NK-92 (cell line): Measurements from ENCODE around the gene RPS23.
"Not testable (repeated sequence)": the region's sequence is repeated elsewhere in the genome, so short reads cannot be mapped to it uniquely, and the experiment has no call there.

Source experiments
- DNase-seq: peaks from one replicate; lab custom pipeline; 2025; ENCODE audit not compliant: unreplicated experiment; lab: John Stamatoyannopoulos, UW

The RPS23 gene

DNA sequence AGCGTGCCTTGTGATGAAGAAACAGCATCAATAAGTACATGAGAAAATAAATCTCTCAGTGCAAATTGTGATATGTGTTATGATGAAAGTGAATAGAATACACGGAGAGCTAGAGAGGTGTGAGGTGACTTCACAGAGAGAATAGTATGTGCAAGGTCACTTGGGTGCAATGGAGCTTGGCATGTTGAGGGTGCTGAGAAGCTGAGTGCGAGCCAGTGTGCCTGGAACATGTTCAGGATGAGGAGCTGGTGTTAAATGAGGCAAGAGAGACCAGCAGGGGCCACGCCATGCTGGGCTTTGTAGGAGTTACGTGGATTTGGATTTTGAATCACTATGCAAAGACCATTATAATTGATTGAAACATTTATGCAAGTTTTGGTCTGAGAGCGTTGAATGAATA is 12.8 kb upstream of the RPS23 start:
- no peak for DNase-seq

DNA sequence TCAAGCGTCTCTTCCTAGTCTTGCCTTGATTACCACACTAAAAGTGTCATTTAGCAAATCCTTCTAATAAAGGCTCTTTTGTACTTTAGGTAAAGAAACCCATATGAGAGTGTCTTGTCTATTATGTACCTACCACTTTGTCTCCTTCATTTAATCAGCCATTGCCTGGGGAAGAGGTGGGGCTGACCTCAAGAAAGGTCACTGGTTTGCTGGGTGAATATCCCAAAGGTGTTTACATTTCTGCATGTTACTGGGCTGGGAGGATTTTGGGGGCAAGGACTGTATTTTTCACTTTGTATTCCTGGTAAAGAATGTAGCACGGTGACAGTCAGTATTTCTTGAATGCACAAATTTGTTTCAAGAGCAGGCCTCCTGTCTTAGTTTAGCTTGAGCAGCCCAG is 11.9 kb upstream of the RPS23 start:
- DNase-seq = no peak

DNA sequence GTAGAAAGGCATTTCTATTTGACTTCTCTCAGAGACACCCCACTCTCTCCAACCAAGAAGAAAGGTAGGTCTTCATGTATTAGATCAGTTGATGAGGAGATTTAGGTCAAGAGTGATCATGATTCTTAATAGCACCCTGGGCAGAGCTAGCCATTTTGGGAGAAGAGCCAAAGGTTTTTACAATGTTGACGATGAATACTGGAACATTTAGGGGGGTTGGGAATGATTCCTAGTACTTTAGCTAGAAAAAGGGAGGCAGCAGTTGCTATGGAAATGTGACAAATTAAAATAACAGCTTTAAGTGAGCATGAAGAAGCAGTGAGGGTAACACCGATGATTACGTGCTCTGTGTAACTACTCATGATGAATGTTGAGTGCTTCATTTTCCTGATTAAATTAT is 9.5 kb upstream of the RPS23 start:
- no peak for DNase-seq

DNA sequence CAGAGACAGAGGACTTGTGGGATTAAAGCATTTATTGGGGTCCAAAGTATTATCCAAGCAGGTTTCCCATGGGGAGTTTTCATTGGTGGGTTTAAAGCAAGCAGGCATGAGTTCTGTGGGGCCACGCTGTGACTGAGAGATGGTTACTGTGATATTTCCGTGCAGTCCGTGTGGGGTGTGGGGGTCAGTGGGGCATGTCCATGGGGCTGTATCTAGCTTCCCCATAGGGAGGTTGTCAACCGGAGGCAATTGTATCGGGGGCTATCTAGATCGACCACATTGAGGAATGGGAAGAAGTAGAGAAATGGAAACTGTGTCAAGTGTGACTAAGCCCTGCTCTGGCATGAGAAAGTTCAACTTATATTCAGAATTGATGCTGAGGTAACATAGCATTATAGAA is 7.1 kb upstream of the RPS23 start:
- no peak for DNase-seq

DNA sequence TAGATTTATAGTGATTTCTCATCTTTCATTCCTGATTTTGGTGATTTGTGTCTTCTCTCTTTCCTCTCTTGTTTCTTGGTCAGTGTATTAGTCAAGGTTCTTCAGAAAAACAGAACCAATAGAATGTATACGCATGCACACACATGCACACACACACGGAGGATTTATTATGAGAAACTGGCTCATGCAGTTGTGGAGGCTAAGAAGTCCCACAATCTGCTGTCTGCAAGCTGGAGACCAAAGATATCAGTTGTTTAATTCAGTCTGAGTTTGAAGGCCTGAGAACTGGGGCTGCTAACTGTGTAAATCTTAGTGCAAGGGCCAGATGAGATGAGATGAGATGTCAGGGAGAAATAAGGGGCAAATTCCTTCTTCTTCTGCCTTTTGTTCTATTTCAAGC is 5.7 kb upstream of the RPS23 start:
- DNase-seq = no peak

DNA sequence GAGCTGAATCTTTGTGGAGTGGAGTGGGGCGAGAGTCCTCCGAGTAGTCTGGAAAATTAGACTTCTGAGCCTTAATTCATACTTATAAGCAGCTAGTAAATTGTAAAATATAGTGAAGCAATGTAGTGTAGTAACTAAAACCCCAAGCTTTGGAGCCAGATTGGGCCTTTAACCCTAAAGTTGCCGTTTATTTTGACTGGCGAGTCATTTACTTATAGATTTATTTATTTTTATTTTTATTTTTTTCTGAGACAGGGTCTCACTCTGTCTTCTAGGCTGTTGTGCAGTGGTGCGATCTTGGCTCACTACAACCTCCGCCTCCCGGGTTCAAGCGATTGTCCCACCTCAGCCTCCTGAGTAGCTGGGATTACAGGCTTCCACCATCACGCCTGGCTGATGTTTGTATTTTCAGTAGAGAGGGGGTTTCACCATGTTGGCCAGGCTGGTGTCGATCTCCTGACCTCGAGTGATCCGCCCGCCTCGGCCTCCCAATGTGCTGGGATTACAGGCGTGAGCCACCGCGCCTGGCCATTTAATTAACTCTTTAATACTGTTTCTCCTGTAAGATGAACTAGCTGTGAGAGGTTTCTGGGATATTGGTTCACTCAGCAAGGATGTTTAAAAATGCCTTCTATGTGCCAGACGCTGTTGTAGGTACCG is 687 bp upstream of the RPS23 start:
- no peak for DNase-seq

DNA sequence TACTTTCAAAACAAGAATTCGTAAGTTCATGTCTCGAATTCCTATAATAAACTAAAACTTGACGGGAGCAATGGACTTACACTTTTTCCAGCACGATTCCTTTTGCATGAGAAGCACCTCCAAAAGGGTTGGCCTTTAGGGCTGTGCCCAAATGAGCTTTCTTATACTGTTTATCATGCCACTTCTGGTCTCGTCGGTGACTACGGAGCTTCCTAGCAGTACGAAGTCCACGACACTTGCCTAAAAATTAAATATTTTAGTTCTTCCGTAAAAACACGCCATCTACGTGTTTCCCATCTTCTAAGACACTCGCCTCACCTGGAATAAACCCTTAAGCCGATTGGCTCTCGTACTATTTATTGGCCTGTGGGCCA is 554 bp downstream of the RPS23 start:
- DNase-seq = no peak

DNA sequence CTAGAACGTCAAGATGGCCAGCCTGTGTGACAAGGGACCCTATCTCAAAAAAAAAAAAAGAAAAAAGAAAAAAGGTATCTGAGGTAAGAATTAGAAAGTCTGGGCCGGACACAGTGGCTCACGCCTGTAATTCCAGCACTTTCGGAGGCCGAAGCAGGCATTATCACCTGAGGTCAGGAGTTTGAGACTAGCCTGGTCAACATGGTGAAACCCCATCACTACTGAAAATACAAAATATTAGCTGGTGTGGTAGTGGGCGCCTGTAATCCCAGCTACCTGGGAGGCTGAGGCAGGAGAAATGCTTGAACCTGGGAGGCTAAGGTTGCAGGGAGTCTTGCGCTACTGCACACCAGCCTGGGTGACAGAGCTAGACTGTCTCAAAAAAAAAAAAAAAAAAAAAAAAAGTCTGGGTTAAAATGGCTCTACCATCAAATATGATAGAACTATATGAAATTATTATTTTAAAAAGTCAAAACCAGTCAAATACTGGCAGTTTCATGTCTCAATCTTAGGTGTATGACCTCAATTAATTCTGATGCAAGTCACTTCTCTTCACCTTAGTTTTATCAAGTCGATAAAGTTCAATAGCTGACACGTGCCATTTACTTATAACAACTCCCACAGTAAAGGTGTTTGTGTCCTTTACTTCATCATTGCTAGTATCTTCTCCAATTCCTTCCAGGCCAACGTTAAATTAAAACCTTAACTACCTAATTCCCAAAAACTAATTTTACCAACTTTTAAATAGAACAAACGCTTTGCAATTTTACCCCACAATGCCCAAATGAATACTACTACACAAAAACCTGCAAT is 1.1 kb downstream of the RPS23 start:
- DNase-seq = no peak

DNA sequence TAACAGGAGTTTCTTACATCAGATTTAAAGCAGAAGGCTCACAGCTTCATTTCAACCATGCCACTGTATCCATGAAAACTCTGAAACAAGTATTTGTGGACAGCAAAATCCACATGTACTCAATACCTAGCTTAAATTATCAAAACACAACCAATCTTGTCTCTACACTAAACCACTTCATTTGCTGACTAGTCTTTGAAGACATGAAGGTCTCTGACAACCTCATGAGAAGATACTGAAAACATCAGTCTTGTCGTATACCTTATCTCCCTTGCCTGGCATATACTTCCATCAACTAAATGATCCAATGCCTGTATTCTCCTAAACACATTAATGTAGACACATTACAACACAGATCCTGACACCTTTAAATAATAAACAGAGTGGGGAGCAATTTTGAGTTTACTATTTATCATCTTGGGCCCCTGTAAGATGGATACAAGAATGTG is 2.9 kb downstream of the RPS23 start:
- DNase-seq = no peak

DNA sequence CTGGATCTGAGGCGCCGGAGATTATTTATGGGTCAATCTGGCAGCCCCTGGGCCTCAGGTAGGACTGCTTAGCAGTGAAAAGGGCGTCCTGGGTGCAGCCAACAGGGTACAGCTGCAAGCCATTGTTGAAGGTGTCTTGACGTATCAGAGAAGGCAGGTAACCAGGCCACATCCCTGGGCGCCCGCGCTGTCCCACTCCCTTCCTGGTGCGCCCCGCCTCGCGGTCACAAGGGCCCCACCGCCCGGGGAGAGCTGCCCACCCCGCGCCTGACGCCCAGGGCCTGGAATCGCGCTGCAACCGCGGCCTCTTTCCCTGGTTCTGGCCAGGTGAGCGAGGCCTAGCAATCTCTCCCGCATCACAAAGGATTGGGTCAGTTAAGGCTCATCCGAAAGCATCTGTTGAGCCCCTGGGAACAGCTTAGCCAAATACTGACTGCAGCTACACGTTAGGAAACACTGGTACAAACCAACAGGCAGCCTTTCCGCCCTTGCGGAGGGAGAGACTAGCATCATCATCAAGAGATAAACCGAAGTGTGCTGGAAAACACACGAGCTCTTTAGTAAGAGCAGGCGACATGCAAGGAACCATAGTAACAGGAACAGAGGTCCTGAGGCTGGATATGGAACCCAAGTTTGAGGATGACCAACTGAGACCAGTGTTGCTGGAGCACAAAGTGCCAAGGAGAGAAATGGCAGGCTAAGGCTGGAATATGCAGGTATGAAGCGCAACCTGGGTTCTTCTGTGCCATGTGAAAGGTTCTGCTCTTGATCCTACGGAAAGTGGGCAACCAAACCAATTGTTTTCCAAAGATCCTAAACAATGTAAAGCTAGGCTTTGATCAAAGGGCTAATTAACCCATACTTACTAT is 3.6 kb downstream of the RPS23 start:
- no peak for DNase-seq

DNA sequence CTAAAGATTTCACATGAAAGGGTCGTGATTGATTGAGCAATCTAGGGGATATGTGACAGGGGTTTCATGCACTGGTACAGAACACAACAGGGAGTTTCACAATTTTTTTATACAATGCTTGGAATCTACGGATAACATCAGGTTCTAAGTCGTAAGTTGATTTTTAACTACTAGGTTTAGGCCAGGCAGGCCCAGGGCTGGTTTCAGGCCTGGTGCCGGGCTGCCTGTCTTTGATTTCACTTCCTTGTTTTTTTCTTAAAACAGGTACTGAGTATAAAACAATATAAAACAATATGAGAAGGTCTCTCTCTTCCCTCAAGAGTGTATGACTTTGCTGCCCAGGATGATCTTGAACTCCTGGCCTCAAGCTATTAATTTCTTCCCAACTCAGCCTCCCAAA is 4.7 kb downstream of the RPS23 start:
- DNase-seq = not testable (repeated sequence)

DNA sequence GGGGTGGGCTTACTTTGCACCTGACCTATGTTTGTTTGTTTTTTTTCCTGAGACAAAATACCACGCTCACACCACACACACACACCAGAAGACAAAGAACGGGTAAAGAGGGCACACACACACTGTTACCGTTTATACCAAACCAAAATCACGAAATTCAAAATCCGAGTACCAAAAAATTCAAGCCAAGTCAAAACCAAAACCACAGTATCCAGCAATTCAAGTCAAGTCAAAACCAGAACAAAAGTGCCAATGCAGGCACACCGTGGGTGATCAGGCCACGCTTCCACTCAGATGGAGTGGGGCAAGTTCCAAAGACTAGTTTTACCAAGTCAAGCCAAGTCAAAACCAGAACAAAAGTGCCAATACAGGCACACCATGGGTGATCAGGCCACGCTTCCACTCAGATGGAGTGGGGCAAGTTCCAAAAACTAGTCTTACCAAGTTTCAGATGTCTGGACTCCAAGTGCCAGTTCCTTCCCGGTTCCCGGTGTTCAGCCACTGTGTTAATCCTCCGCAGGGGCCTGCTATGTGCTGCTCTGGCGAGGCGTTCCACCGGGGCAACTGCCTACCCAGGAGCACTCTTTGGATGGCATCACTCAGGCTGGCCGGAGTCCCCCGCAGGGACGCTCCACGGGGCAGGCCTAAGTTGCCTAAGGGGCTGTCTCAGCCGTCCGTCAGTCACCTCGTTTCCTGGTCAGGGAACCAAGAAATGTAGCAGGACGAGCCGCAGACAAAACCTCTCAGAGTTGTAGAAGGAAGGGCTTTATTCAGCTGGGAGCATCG is 5.4 kb downstream of the RPS23 start:
- DNase-seq = not testable (repeated sequence)

DNA sequence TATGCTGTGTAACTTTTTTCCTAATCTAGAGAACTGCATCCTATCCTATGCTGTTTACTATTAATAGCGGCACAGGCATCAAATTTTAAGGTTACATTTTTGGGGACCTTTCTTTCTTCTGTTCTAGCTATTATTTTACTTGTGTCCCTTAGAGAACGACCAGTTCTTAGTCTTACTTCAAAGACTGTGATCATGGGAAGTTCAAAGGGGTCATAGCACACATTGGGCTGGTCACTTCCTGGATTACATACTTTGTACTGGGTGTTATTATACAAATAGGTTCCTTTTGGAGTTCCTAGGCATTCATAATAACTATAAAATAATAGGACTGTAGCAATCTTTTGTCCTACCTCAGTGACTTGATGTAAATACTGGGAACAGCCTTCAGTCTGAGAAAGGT is 8.8 kb downstream of the RPS23 start:
- not testable (repeated sequence) for DNase-seq

DNA sequence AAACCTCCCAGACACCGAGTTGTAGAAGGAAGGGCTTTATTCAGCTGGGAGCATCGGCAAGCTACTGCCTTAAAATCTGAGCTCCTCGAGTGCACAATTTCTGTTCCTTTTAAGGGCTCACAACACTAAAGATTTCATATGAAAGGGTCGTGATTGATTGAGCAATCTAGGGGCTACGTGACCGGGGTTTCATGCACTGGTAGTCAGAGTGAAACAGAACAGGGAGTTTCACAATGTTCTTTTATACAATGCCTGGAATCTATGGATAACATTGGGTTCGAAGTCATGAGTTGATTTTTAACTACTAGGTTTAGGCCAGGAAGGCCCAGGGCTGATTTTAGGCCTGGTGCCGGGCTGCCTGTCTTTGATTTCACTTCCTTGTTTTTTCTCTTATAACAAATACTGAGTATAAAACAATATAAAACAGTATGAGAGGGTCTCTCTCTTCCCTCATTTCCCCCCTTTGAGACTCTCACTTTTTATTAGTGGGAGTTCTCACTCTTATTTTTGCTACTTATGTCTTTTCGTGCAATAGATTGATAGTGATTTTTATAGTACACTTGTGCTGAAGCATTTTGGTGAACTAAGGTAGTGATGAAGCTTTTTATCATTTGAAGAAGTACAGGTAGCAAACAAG is 10.7 kb downstream of the RPS23 start:
- DNase-seq = not testable (repeated sequence)

DNA sequence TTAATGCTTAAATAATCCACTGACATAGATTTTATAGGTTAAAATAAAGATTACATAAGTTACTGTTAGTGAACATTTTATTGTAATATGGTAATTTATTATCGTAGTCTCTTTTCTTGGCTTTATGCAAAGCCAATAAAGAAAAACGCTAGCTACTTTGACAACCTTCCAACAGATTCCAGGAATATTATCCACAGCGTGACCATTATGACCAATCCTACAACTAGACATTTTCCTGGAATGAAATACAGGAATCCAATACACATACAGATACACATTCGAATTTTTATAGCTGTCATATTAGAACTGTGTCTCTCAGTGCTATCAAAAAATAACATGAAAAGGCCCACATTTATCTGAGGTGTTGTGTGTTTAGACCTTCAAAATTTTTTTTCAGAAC is 13.1 kb downstream of the RPS23 start:
- no peak for DNase-seq

DNA sequence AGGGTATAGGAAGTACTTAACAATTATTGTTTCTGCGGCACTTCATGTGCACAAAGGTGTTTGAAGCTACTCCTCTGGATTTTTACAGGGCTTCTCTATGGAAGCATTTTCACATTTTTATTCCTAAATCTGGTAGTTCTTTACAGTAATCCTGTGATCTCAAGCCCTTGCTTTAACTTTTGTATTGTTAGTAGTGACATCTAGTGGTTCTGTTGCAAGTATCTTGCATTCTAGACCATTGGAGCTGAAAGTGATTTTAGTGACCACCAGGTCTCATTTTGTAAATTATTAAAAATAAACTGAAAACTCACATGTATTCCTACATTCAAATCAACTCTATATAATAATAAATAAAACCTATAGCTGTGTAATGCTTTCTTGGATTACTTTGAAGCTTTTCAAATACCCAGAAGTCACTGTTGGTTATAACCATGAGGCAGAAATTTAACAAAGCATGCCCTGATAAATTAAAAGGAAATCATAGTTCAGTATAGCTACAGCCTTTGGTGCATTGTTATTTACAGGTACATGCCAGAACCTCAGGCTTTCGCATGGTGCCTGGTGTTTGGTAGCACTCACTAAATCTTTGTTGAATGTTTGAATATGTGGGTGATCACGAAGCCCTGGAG is 18.9 kb downstream of the RPS23 start:
- DNase-seq = no peak

DNA sequence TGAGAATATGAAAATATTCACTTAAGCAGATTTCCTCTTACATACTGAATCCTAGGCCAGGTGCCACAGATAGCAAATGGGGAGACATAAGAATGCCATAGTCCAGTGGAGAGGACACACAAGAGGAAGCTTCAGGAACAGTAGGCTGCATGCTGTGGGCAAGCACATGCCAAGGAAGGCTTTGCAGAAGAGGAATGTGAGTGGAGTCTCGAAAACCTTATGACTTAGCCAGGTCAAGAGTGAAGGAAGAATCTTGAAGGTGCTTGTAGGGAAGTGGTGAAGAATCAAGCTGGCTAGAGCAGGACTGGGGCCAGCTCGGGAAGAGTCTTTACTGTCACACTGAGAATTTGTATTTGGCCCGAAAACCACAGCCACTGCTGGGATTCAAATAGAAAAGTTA is 20.4 kb downstream of the RPS23 start:
- no peak for DNase-seq

DNA sequence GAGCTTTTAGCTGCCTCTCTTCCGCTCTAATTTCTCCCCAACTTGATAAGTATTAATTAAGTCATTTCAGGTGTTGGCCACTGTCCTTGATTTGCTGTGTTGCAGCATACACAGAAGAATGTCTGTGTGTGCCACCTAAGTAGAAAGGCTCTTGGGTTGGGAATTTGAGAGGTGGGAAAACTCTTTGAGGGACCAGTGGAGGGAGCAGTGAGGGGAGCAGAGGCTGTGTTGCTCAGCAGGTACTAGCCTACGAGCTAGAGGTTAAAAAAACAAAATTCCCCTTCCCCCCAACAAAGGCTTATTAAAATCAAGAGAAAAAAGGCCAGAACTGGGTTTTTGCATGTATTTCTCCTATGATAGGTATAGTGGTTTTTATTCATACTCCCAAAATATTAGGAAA is 20.9 kb downstream of the RPS23 start:
- no peak for DNase-seq

DNA sequence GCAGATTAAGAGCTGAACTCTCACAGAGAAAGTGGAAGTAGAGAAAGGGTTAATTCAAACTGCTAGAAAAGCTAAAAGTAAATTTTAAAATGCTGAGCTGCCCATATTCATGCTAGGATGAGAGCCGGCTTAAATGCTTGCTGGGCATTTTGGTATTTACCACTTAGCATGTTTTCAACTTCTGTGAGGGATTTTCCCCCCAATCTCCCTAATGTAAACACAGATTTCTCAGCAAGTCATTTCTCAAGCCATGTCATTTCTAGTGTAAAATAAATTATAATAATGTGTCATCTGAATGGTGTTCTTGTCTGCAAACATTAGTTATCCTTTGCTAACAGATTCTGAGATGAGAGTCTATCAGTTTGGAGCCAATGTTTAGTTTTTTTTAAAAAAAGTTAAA is 22.3 kb downstream of the RPS23 start:
- DNase-seq = no peak

DNA sequence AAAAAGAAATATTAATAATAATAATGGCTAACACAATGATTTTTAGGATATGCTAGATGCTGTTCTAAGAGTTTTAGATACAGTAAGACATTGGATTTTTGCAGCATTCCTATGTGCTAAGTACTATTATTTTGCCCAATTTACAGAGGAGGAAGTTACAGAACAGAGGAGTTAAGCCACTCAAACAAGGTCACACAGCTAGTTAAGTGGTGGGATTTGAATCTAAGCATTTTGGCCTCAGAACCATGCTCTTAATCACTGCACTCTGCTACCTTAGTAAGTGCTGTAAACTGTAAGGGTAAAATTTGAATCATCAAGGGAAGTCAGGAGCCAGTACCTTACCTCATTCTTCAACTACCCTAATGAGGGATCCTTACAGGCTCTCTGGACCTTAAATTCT is 25.4 kb downstream of the RPS23 start:
- no peak for DNase-seq
